Glomerular endothelial cell (primary cell): ENCODE results near the gene STAT3. TPM values are rescaled to one million over a fixed set of nuclear protein-coding genes. Genes with fewer than 3 reads are reported as not detected.

ENCODE experiments used
- DNase-seq: peaks from one replicate; pipeline ENCODE4 v3.0.0-alpha.2; 2011; ENCODE audit warnings: low read depth, low spot score; ENCODE audit errors: extremely low read depth
- total RNA-seq: library from RNA; depleted of rRNA; stranded (reverse); fragments of >200 nt; gene quantifications from 2 replicates; pipeline ENCODE4 v1.2.3, GENCODE V29; 2015

STAT3 gene
- total RNA-seq, 1 donor from 2014 or later: 186 TPM

DNA sequence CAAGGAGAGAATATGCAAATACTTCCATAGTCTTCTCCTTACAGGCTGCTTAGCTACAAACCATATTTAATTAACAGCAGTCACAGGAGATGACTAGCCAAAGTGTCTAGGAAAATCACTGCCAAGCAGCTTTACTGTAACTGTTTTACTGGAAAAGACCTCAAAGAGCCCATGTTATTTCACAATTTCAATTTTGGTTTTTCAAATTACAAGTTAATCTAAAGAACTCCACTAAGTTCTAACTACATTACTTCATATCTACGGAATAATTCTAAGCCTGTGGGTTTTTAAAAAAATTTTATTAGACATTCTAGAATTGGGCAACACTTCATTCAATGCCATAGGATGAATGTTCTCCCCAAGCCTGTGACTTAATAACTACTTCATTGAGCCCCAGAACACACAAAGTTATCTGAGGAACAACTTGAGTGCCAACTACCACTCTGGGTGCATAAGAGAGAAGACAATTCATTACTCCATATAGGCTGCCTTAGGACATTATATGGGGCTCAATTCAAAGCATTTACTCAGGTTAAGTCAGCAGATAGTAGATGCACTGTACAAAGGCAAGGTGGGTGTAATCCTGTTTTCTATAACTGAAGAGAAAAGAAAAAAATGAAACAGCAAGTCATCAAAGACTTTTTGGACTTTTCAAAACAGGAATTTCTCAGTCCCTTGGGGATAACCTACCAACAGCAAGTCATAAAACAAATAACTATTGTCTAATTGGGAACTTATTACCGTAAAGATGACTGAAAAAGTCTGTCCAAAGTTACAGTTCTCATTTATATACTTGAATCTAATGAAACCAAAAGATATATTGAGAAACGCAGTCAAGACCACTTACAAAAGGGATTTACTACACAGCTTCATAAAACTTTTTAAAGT is 33.0 kb downstream of the STAT3 start:
- no peak for DNase-seq

DNA sequence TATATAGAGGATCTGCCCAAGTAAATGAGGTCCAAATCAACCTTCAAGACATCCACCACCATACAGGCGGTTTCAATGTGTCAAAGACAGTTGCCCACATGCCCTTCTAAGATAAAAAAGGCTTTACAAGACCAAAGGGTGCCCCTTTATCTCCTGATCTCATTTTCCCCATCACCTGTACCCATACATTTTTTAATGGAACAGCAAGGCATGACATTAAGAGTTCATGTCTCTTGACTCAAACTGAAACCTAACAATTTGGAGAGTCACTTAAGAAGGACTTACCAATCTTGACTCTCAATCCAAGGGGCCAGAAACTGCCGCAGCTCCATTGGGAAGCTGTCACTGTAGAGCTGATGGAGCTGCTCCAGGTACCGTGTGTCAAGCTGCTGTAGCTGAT is 40.1 kb downstream of the STAT3 start:
- no peak for DNase-seq

GRCh38 chr17:42347606-42348005 is 40.6 kb downstream of the STAT3 start:
- DNase-seq: no peak

GRCh38 chr17:42347198-42347597 is 41.0 kb downstream of the STAT3 start:
- no peak for DNase-seq

DNA sequence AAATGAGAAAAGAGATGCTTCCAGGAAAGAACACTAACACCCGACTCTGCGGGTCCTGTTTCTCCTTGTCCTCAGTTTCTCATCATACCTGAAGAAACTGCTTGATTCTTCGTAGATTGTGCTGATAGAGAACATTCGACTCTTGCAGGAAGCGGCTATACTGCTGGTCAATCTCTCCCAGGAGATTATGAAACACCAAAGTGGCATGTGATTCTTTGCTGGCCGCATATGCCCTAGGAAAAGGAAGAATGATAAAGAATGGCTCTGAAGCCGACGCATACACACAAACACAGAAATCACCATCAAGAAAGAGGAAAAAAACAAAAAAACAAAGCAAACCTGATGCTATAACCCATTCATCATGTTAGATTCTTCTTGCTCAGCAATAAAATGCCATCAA is 41.8 kb downstream of the STAT3 start:
- DNase-seq: no peak

GRCh38 chr17:42345396-42346073 is 42.7 kb downstream of the STAT3 start:
- no peak for DNase-seq

DNA sequence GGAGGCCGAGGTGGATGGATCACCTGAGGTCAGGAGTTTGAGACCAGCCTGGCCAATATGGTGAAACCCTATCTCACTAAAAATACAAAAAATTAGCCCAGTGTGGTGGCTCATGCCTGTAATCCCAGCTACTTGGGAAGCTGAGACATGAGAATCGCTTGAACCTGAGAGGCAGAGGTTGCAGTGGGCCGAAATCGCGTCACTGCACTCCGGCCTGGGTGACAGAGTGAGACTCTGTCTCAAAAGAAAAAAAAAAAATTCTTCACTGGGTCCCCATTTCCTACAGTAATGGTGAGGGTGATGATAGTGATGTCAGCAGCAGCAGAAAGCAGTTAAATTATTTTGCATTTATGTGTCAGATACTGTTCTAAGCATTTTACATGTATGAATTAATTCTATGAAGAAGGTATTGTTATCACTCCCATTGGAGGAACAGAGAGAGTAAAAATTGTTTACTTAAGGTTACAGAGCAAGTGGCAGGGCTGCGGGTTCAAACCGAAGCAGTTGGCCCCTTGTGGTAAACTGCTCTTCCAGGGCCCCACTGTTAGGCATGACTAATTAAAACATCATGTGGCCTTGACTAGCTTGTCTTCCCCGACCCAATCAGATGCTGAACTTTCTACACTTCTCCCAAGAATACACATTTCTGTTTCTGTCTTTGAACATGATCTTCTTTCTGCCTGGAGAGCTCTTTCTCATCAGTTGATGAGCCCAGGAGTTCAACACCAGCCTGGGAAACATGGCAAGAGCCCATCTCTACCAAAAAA is 45.8 kb downstream of the STAT3 start:
- no peak for DNase-seq

DNA sequence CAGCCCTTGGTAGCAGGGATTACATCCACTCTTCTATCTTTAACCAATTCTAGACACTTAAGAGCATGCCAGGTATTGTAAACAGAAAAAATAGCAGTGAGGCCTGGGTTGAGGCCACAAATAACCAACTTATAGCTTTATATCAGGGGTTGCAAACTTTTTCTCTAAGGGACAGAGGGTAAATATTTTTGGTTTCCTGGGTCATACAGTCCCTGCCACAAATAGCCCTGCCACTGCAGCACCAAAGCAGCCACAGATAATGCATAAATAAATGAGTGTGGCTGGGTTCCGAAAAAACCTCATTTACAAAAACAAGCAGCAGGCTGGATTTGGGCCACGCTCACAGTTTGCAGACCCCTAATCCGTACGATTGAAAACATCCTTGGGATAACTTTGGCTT is 46.7 kb downstream of the STAT3 start:
- DNase-seq: no peak

DNA sequence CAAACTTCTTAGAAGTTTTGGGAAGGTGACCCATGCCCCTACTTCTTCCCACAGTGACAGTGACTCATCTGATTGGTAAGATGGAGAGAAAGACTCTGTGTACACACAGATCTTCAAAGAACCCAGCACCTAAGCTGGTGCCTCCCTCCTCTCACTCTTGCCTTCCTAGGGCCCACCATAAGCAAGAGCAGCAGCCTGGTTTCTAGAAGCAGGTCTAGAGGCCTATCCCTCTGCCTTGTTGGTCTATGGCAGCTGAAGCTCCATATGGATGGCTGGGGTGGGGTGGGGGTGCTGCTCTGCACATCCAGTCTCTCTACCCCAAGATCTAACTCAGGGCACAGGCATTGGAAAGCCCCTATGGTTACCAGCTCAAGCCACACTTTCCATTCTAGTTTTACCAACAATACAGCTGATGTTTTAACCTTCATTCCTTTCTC is 47.5 kb downstream of the STAT3 start:
- no peak for DNase-seq

GRCh38 chr17:42339221-42339620 is 49.0 kb downstream of the STAT3 start:
- no peak for DNase-seq

- DNase-seq: no peak
These were observed 49.7 kb downstream of the STAT3 start for GRCh38 chr17:42338427-42338985.

DNA sequence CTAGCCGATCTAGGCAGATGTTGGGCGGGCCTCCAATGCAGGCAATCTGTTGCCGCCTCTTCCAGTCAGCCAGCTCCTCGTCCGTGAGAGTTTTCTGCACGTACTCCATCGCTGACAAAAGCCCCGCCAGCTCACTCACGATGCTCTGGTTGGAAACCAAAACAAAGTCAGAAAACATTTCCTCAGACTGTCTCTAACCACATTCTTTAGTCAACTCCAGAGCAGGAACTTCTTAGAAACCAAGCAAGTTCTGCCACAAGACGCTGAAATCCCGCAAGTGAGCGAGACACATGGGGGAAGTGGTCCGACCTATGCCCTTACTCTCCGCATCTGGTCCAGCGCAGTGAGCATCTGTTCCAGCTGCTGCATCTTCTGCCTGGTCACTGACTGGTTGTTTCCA is 50.8 kb downstream of the STAT3 start:
- DNase-seq: no peak

DNA sequence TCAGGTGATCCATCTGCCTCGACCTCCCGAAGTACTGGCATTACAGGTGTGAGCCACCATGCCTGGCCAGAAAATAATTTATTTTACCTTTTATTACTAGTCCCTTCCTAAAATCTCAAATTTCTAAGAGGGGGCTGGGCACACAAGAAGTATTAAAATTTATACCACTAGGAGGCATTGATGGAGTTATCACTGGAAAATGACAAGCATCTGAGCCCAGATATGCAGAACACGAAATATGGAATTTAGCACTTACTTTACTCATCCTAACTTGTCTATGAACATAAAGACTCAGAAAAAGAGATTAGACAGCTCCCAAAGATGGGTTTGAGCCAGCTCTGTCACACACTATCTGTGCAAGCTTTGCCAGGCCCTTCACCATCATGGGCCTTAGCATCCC is 53.6 kb downstream of the STAT3 start:
- no peak for DNase-seq

DNA sequence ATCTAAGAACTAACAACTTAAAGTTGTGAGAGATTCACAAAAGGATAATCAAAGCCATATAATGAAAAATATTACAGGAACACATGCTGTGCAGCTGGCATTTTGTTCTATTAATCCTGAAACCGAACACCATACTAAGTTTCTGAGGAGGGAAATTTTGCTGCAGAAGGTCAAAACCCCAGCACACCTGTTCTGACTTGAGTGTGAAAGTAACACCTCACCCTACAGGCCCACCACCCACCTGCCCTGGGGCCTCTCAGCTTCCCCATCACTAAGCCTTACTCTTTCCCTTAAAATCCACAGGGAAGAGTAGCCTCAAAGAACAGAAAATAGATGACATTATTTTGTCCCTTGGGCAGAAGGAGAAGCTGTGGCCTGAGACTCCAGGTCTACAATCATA is 55.2 kb downstream of the STAT3 start:
- no peak for DNase-seq

GRCh38 chr17:42329025-42329976 is 58.9 kb downstream of the STAT3 start:
- no peak for DNase-seq

GRCh38 chr17:42325026-42325425 is 63.2 kb downstream of the STAT3 start:
- DNase-seq: no peak

DNA sequence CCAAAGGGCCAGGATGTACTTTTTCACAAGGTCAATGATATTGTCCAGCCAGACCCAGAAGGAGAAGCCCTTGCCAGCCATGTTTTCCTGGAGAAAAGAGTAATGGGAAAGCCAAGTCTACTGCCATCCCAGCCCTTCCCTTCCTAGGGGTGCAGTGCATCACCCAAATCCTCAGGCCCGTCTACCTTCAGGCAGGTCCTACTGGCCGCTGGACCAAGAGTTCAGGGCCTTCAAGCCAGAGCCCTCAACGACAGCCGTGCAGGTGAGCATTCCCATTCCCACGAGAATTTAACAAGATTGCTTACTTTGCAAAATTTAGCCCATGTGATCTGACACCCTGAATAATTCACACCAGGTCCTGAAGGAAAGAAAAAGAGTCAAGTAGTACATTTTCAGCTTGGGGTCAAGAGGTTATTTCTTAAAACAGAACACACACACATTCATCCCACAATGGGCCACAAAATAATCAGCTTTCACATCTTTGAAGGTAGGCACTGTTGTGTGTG is 64.9 kb downstream of the STAT3 start:
- no peak for DNase-seq

DNA sequence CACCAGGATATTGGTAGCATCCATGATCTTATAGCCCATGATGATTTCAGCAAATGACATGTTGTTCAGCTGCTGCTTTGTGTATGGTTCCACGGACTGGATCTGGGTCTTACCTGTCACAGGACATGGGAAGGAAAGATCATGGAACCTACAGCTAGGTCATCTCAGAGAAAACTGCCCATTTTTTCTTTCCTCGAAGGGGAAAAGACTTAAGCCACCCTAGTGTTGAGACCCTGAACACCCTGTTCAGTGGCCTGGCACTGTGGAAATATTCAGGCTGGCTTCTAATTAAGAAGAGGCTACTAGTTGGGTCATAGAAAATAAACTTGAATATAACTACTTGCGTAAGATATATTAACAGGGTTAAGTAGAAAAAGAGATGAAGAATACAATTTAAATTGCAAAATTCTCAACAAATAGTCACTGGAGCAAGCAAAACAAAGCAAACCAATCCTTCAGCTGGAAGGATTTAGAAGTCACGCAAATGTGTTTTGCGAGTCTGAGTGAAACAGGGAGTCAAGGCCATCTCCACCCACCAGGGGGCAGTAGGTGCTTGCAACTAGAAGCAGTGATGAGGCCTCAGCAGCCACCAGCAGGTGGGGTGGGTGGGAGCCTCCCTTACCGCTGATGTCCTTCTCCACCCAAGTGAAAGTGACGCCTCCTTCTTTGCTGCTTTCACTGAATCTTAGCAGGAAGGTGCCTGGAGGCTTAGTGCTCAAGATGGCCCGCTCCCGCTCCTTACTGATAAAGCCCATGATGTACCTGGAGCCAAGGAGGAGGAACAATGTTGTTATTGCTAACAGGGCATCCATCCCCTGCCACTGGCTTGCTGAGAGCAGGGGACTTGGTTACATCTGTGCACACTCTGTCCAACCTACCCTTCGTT is 65.6 kb downstream of the STAT3 start:
- DNase-seq: peak; percentile 89

- no peak for DNase-seq
These were observed 66.7 kb downstream of the STAT3 start for GRCh38 chr17:42321555-42321954.
